HepG2 (cell line): ENCODE results near the gene KRI1. TPM values are rescaled to one million over a fixed set of nuclear protein-coding genes. Genes with fewer than 3 reads are reported as not detected.

Source experiments
- EZH2 ChIP-seq: conservative IDR thresholded peaks from 2 replicates; pipeline ENCODE4 v1.6.1; 2012; ENCODE audit warnings: mild to moderate bottlenecking, low read depth, low read length, moderate library complexity
- FOXK2 ChIP-seq: fragments of 450-650 bp; IDR thresholded peaks from 2 replicates; pipeline ENCODE4 v1.6.1; 2016
- HNRNPH1 ChIP-seq: fragments of 200-400 bp; formaldehyde crosslinking; optimal IDR thresholded peaks from 2 replicates; pipeline ENCODE3; 2017; ENCODE audit warnings: mild to moderate bottlenecking, low read depth, low read length
- JUN ChIP-seq: sonication (generic); formaldehyde crosslinking; IDR thresholded peaks from 2 replicates; pipeline ENCODE4 v1.4.0; 2020; ENCODE audit warnings: mild to moderate bottlenecking, missing genetic modification reagents
- KDM5A ChIP-seq: fragments of 200-600 bp; sonication (generic); IDR thresholded peaks from 2 replicates; pipeline ENCODE4 v1.7.0; 2018; ENCODE audit warnings: antibody characterized with exemption, mild to moderate bottlenecking, low read length, borderline replicate concordance
- PRDM15 ChIP-seq: sonication (generic); formaldehyde crosslinking; IDR thresholded peaks from 2 replicates; pipeline ENCODE4 v1.4.0; 2020; ENCODE audit warnings: missing genetic modification reagents
- RXRA ChIP-seq: sonication (generic); formaldehyde crosslinking; IDR thresholded peaks from 2 replicates; pipeline ENCODE4 v1.5.1; 2020; ENCODE audit warnings: missing genetic modification reagents
- SAFB2 ChIP-seq: sonication (generic); formaldehyde crosslinking; IDR thresholded peaks from 2 replicates; pipeline ENCODE4 v1.5.1; 2020; ENCODE audit warnings: missing genetic modification reagents, low read depth, mild to moderate bottlenecking, borderline replicate concordance
- SMARCE1 ChIP-seq: fragments of 450-650 bp; IDR thresholded peaks from 2 replicates; pipeline ENCODE4 v1.6.1; 2017; ENCODE audit warnings: borderline replicate concordance
- THAP7 ChIP-seq: sonication (generic); formaldehyde crosslinking; IDR thresholded peaks from 2 replicates; pipeline ENCODE4 v1.8.1; 2023; ENCODE audit warnings: mild to moderate bottlenecking, missing genetic modification reagents
- ZNF275 ChIP-seq: sonication (generic); formaldehyde crosslinking; IDR thresholded peaks from 2 replicates; pipeline ENCODE4 v1.8.0; 2022; ENCODE audit warnings: missing genetic modification reagents, mild to moderate bottlenecking, inconsistent platforms, borderline replicate concordance
- ZNF281 ChIP-seq: sonication (generic); formaldehyde crosslinking; IDR thresholded peaks from 2 replicates; pipeline ENCODE4 v1.4.0; 2020; ENCODE audit warnings: missing genetic modification reagents, borderline replicate concordance
- ZNF512B ChIP-seq: sonication (generic); formaldehyde crosslinking; IDR thresholded peaks from 2 replicates; pipeline ENCODE4 v1.5.1; 2020; ENCODE audit warnings: missing genetic modification reagents, mild to moderate bottlenecking, borderline replicate concordance
- ZNF652 ChIP-seq: IDR thresholded peaks from 2 replicates; pipeline ENCODE4 v1.6.1; 2016; ENCODE audit warnings: low read depth, borderline replicate concordance
- ZNF878 ChIP-seq: sonication (generic); formaldehyde crosslinking; IDR thresholded peaks from 2 replicates; pipeline ENCODE4 v1.8.1; 2023; ENCODE audit warnings: mild to moderate bottlenecking, missing genetic modification reagents, moderate library complexity
- polyA plus RNA-seq, 8 experiments: library from polyadenylated mRNA; depleted of rRNA in 3 of 8; stranded (reverse) in 7 of 8; unstranded in 1 of 8; fragments of >200 nt; fragmentation: Illumina TruSeq in 4 of 8; extraction: Trizol in 4 of 8; gene quantifications; 2 replicates each; pipeline versions ENCODE4 v1.2.1 to v1.2.3, GENCODE V29; 2011 to 2016; ENCODE audit warnings: low read depth in 4 of 8, missing spikeins in 1 of 8, mixed read lengths in 1 of 8; ENCODE audit not compliant: insufficient read depth in 1 of 8
- total RNA-seq, 5 experiments: library from RNA; depleted of rRNA; stranded (reverse); fragments of >200 nt; fragmentation: Illumina TruSeq; extraction: Trizol; gene quantifications; 2 replicates each; pipeline ENCODE4 v1.2.3, GENCODE V29; 2016; ENCODE audit warnings: low read depth in 1 of 5

KRI1 gene
- total and polyA plus RNA-seq, 2 of the 13 experiments (the other 11 are each of a cell fraction or from before 2014, with no cell fraction given) = 9.1 to 11.7 TPM

GRCh38 chr19:10568826-10569651 is 3.2 kb upstream of the KRI1 start, which contains the start of gene CDKN2D (continued):
- no peak for TF ChIP-seq PRDM15 (CRISPR knock-in tag)
- no peak for TF ChIP-seq KDM5A
- no peak for TF ChIP-seq SAFB2 (CRISPR knock-in tag)
- TF ChIP-seq ZNF878 = peak; percentile 100
- TF ChIP-seq ZNF281 (CRISPR knock-in tag) = no peak
- TF ChIP-seq ZNF512B = no peak
- TF ChIP-seq EZH2 = no peak
- TF ChIP-seq SMARCE1 = no peak
- no peak for TF ChIP-seq JUN (CRISPR knock-in tag)
- 0 out of 2 replicates have a peak, but pooled peaks have one; percentile 61 for TF ChIP-seq ZNF275
- TF ChIP-seq THAP7 = peak; percentile 44; the same call in 1 of the 2 replicates
- peak; percentile 96 for TF ChIP-seq RXRA
- no peak for TF ChIP-seq HNRNPH1
- peak; percentile 33; the same call in 1 of the 2 replicates for TF ChIP-seq FOXK2
- TF ChIP-seq ZNF652 (CRISPR knock-in tag) = no peak
